ENCODE measurements around the gene RSPH6A.

RSPH6A gene

GRCh38 chr19:45816236-45817009 is 1.3 kb upstream of the RSPH6A start (continued):
- TF ChIP-seq ZNF707 (tag by site-specific recombination; IDR thresholded peaks at IDR 0.05) (no peak), ZNF776 (tag by site-specific recombination; IDR thresholded peaks at IDR 0.05; ENCODE audit: borderline replicate concordance) (no peak), ZNF266 (tag by site-specific recombination; IDR thresholded peaks at IDR 0.05; ENCODE audit: low read depth) (no peak), ZBTB7A (tag by site-specific recombination; IDR thresholded peaks at IDR 0.05; ENCODE audit: low read depth) (no peak), ZNF514 (tag by site-specific recombination; IDR thresholded peaks at IDR 0.05) (no peak), ZNF670 (tag by site-specific recombination; IDR thresholded peaks at IDR 0.05; ENCODE audit: low read depth) (no peak), ZNF555 (tag by site-specific recombination; conservative IDR thresholded peaks at IDR 0.05) (no peak), ZNF561 (tag by site-specific recombination; IDR thresholded peaks at IDR 0.05; ENCODE audit: borderline replicate concordance) (no peak), ZBTB8A (tag by site-specific recombination; IDR thresholded peaks at IDR 0.05) (no peak)

- H3K4me1 ChIP-seq (ENCODE audit: control insufficient read depth, insufficient read depth, low read length), result peaks cover 4% of the 10 kb centered on the region; the same call in 1 of the 2 replicates
- no peaks in the 10 kb centered on the region for H3K9me3 ChIP-seq (ENCODE audit: control insufficient read depth, insufficient read depth, low read depth, low read length)
- H3K27ac ChIP-seq (ENCODE audit: extremely low read depth, low read depth, low read length), result no peak overlapping the region
- ChIA-PET CTCF (interaction anchor here (0.6 to 3.4 kb wide), 11 partner anchors 11 to 442 kb away, joined by 3 to 80 read pairs (median 12); partner anchors contain the start of genes FOXA3, MYPOP and SYMPK), POLR2A (interaction anchor here (1.0 kb wide), 1 partner anchor 48 kb away, joined by 8 read pairs; no protein-coding TSS in a partner anchor)
- TF ChIP-seq ZNF449 (tag by site-specific recombination; IDR thresholded peaks at IDR 0.05), result no peak
- peaks cover 0 to 24% of the 10 kb centered on the region in 2 experiments; a peak in 2 of 3 replicates for H3K36me3 ChIP-seq (ENCODE audit: control insufficient read depth in 2 of 2, insufficient read depth in 1 of 2, low read length in 2 of 2)
- no peak overlapping the region for H3K4me3 ChIP-seq (ENCODE audit: low read depth, low read length)
These were observed 541 bp upstream of the RSPH6A start for GRCh38 chr19:45815481-45816216.

- no peak for TF ChIP-seq INSM2 (tag by site-specific recombination; IDR thresholded peaks at IDR 0.05)
- TF ChIP-seq ZNF76 (tag by site-specific recombination; IDR thresholded peaks at IDR 0.05; ENCODE audit: borderline replicate concordance, low read depth), result no peak
- peak; percentile 78 for TF ChIP-seq ZNF600 (tag by site-specific recombination; IDR thresholded peaks at IDR 0.05)
- TF ChIP-seq ZSCAN5A (tag by site-specific recombination; IDR thresholded peaks at IDR 0.05), result no peak
- ChIA-PET CTCF (interaction anchor here (0.6 to 1.9 kb wide), 6 partner anchors 9 to 335 kb away, joined by 3 to 11 read pairs (median 4); partner anchors contain the start of gene SIX5), POLR2A (interaction anchor here (0.7 to 1.0 kb wide), 4 partner anchors 21 to 105 kb away, joined by 3 to 5 read pairs (median 3); partner anchors contain the start of gene SIX5)
- no peak overlapping the region for H3K27ac ChIP-seq (ENCODE audit: extremely low read depth, low read depth, low read length)
- H3K4me3 ChIP-seq (ENCODE audit: low read depth, low read length), result no peak overlapping the region
- no peaks in the 10 kb centered on the region for H3K9me3 ChIP-seq (ENCODE audit: control insufficient read depth, insufficient read depth, low read depth, low read length)
- H3K4me1 ChIP-seq (ENCODE audit: control insufficient read depth, insufficient read depth, low read length), result peaks cover 4% of the 10 kb centered on the region; the same call in 1 of the 2 replicates
- H3K36me3 ChIP-seq (ENCODE audit: control insufficient read depth in 2 of 2, insufficient read depth in 1 of 2, low read length in 2 of 2), result peaks cover 0 to 13% of the 10 kb centered on the region in 2 experiments; a peak in 2 of 3 replicates
These were observed 835 bp downstream of the RSPH6A start for GRCh38 chr19:45814166-45814780.

Measured in HEK293 (cell line).